Kidney (tissue), 14 donors: ENCODE measurements around the gene FBLN1. TPM values are rescaled to one million over a fixed set of nuclear protein-coding genes. Genes with fewer than 3 reads are reported as not detected.

Experiments used
- DNase-seq, 5 donors: peaks; one replicate each; pipeline ENCODE4 v3.0.0-alpha.2; 2013 to 2020
- FAIRE-seq: peaks from 2 replicates; lab custom pipeline; 2012; peaks lifted over from hg19 to GRCh38; lab: Jason Lieb, UNC
- H3K27ac ChIP-seq, 2 donors: one replicate each; pipeline ENCODE4 v1.7.0; 2013; ENCODE audit warnings: low read depth in 2 of 2, low read length in 2 of 2, inconsistent platforms in 1 of 2
- H3K27me3 ChIP-seq: one replicate; pipeline ENCODE4 v1.7.1; 2013; ENCODE audit warnings: low read length, inconsistent platforms; ENCODE audit not compliant: control insufficient read depth, insufficient read depth
- H3K36me3 ChIP-seq, 3 donors: one replicate each; pipeline versions ENCODE4 v1.7.0 to v1.7.1; 2013; ENCODE audit warnings: low read length in 3 of 3, control low read depth in 1 of 3, inconsistent platforms in 1 of 3; ENCODE audit not compliant: insufficient read depth in 3 of 3, control insufficient read depth in 2 of 3
- H3K4me1 ChIP-seq, 3 donors: one replicate each; pipeline versions ENCODE4 v1.7.0 to v1.7.1; 2013; ENCODE audit warnings: low read length in 3 of 3, inconsistent platforms in 1 of 3, low read depth in 1 of 3; ENCODE audit not compliant: control insufficient read depth in 2 of 3, insufficient read depth in 2 of 3
- H3K4me3 ChIP-seq, 3 donors: one replicate each; pipeline versions ENCODE4 v1.7.0 to v1.8.1; 2013; ENCODE audit warnings: low read length in 3 of 3, control low read depth in 1 of 3, inconsistent platforms in 1 of 3
- H3K9ac ChIP-seq, 3 donors: one replicate each; pipeline versions ENCODE4 v1.7.0 to v1.7.1; 2013; ENCODE audit warnings: low read length in 3 of 3, control low read depth in 1 of 3, inconsistent platforms in 1 of 3
- H3K9me3 ChIP-seq, 3 donors: one replicate each; pipeline versions ENCODE4 v1.7.0 to v1.7.1; 2013; ENCODE audit warnings: low read length in 3 of 3, control low read depth in 1 of 3, inconsistent platforms in 1 of 3; ENCODE audit not compliant: control insufficient read depth in 2 of 3, insufficient read depth in 1 of 3
- CTCF ChIP-seq: IDR thresholded peaks from 3 replicates; pipeline ENCODE4 v1.5.1; 2012; ENCODE audit warnings: mild to moderate bottlenecking, moderate library complexity, borderline replicate concordance; ENCODE audit not compliant: insufficient read depth; ENCODE audit errors: extremely low read depth
- intact Hi-C: fragments of 100-400 bp; cut with DNase I; formaldehyde crosslinking; loops from one replicate; pipeline ENCODE4 v1.11.1; 2022
- polyA plus RNA-seq: library from polyadenylated mRNA; stranded (reverse); fragments of 350-450 nt; fragmentation: Illumina TruSeq; extraction: RNeasy Lipid Tissue Mini Kit (QIAGEN cat#74804); gene quantifications from one replicate; pipeline ENCODE4 v1.2.3, GENCODE V29; 2014; ENCODE audit warnings: low read depth, low replicate concordance; ENCODE audit not compliant: insufficient read depth
- total RNA-seq: library from RNA; stranded (reverse); fragmentation: NEBNext Ultra II Directional; extraction: Animal tissue kit (Norgen Biotek cat#: 25700); gene quantifications from one replicate; pipeline ENCODE4 v1.2.1, GENCODE V29; 2021
- donor health status: control.
- donor health status: control.
- donor health status: control.
- donor health status: control.
- donor health status: control.
- donor health status: DM: yes; HTN: yes; CAD: no.
- donor health status: Normal renal cell carcinoma (clear cell type).

FBLN1 gene
- total and polyA plus RNA-seq, 2 donors from 2014 or later = 23.3 to 105 TPM

GRCh38 chr22:45506816-45507360, 4.2 kb downstream of the FBLN1 start:
- Histone ChIP-seq H3K4me1 (peaks cover 0 to 2% (median 0%) of the 10 kb centered on the region in 3 donors), H3K27ac (no peak overlapping the region), H3K9me3 (no peaks in the 10 kb centered on the region), H3K4me3 (no peak overlapping the region), H3K9ac (no peak overlapping the region), H3K36me3 (no peaks in the 10 kb centered on the region), H3K27me3 (no peaks in the 10 kb centered on the region)
- intact Hi-C loops = no loop called here
- DNase-seq (peak in 1 of 5 donors; percentile 49), FAIRE-seq (no peak)
- no peak for TF ChIP-seq CTCF

- no peak for FAIRE-seq
- H3K9ac ChIP-seq = no peak overlapping the region
- DNase-seq = peak in 2 of 5 donors; percentile 41 to 54
Measured at GRCh38 chr22:45507798-45508197, 5.1 kb downstream of the FBLN1 start.

GRCh38 chr22:45508814-45509213, 6.1 kb downstream of the FBLN1 start:
- Histone ChIP-seq H3K9ac (no peak overlapping the region), H3K36me3 (no peaks in the 10 kb centered on the region), H3K4me3 (no peak overlapping the region), H3K4me1 (peaks cover 0 to 6% (median 3%) of the 10 kb centered on the region in 3 donors), H3K9me3 (no peaks in the 10 kb centered on the region), H3K27ac (no peak overlapping the region), H3K27me3 (no peaks in the 10 kb centered on the region)
- DNase-seq (no peak), FAIRE-seq (no peak)
- intact Hi-C loops = no loop called here
- no peak for TF ChIP-seq CTCF

More at GRCh38 chr22:45507798-45508197, 5.1 kb downstream of the FBLN1 start:
- intact Hi-C loops = no loop called here
- no peak for TF ChIP-seq CTCF
- Histone ChIP-seq H3K27ac (no peak overlapping the region), H3K4me1 (peaks cover 0 to 6% (median 0%) of the 10 kb centered on the region in 3 donors), H3K27me3 (no peaks in the 10 kb centered on the region), H3K36me3 (no peaks in the 10 kb centered on the region), H3K4me3 (no peak overlapping the region), H3K9me3 (no peaks in the 10 kb centered on the region)
